ENCODE results near the gene EPB42.
"Not testable (repeated sequence)": the region's sequence is repeated elsewhere in the genome, so short reads cannot be mapped to it uniquely, and the experiment has no call there.

Gene EPB42

GRCh38 chr15:43239732-43240491 lies 19.1 kb upstream of the EPB42 start:
- DNase-seq: no peak

GRCh38 chr15:43238671-43239131 lies 17.9 kb upstream of the EPB42 start:
- DNase-seq: no peak

- no peak for DNase-seq
These were observed 17.1 kb upstream of the EPB42 start for GRCh38 chr15:43237842-43238470.

- DNase-seq: no peak
These were observed 14.7 kb upstream of the EPB42 start for GRCh38 chr15:43235536-43235935.

GRCh38 chr15:43232289-43232874 lies 11.6 kb upstream of the EPB42 start:
- DNase-seq: no peak

GRCh38 chr15:43230640-43231115 lies 9.9 kb upstream of the EPB42 start:
- no peak for DNase-seq

GRCh38 chr15:43229977-43230376 lies 9.2 kb upstream of the EPB42 start:
- DNase-seq: no peak

GRCh38 chr15:43226436-43227305 lies 5.9 kb upstream of the EPB42 start:
- DNase-seq: no peak

- DNase-seq: not testable (repeated sequence)
These were observed 5.1 kb upstream of the EPB42 start for GRCh38 chr15:43225950-43226255.

- no peak for DNase-seq
These were observed 4.6 kb upstream of the EPB42 start for GRCh38 chr15:43225201-43225949.

- DNase-seq: no peak
These were observed 604 bp upstream of the EPB42 start for GRCh38 chr15:43221422-43221821.

GRCh38 chr15:43219929-43220928 lies 589 bp downstream of the EPB42 start:
- no peak for DNase-seq

GRCh38 chr15:43218908-43219706 lies 1.7 kb downstream of the EPB42 start:
- DNase-seq: no peak

GRCh38 chr15:43215961-43216360 lies 4.9 kb downstream of the EPB42 start:
- no peak for DNase-seq

- no peak for DNase-seq
These were observed 6.1 kb downstream of the EPB42 start for GRCh38 chr15:43214592-43215295.

GRCh38 chr15:43214169-43214568 lies 6.6 kb downstream of the EPB42 start:
- no peak for DNase-seq

GRCh38 chr15:43213466-43213865 lies 7.4 kb downstream of the EPB42 start:
- DNase-seq: no peak

GRCh38 chr15:43212951-43213350 lies 7.9 kb downstream of the EPB42 start:
- DNase-seq: no peak

GRCh38 chr15:43212299-43212698 lies 8.5 kb downstream of the EPB42 start:
- no peak for DNase-seq
